Fibroblast of the aortic adventitia (primary cell): ENCODE results near the gene GPHA2. TPM values are rescaled to one million over a fixed set of nuclear protein-coding genes. Genes with fewer than 3 reads are reported as not detected.

Experiments used
- DNase-seq: peaks from one replicate; pipeline ENCODE4 v3.0.0-alpha.2; 2010; ENCODE audit warnings: low read depth
- H3K4me3 ChIP-seq: 2 replicates; pipeline ENCODE4 v1.5.1; 2011; ENCODE audit warnings: low read depth, mild to moderate bottlenecking, control low read depth, low read length, moderate library complexity
- CTCF ChIP-seq: IDR thresholded peaks from 2 replicates; pipeline ENCODE4 v1.5.1; 2011; ENCODE audit warnings: mild to moderate bottlenecking, low read length, control low read depth, inconsistent platforms; ENCODE audit not compliant: insufficient read depth
- total RNA-seq: library from RNA; depleted of rRNA; stranded (reverse); fragments of >200 nt; gene quantifications from 2 replicates; pipeline ENCODE4 v1.2.3, GENCODE V29; 2012; ENCODE audit warnings: low replicate concordance

Gene GPHA2
- total RNA-seq, 1 donor: not detected

GRCh38 chr11:64917663-64917995 is 18.1 kb downstream of the GPHA2 start:
- TF ChIP-seq CTCF: no peak
- no peak for DNase-seq
- H3K4me3 ChIP-seq: peak overlapping the region; percentile 59

GRCh38 chr11:64916775-64917662 is 18.7 kb downstream of the GPHA2 start, which contains the start of gene ATG2A:
Gene ATG2A (minus strand): TSS chr11:64917209. CDS start chr11:64917135, 74 bp downstream.
- TF ChIP-seq CTCF: no peak
- peak; percentile 100 for DNase-seq
- H3K4me3 ChIP-seq: peak within 1 kb of the TSS; percentile 99

GRCh38 chr11:64916040-64916774 is 19.5 kb downstream of the GPHA2 start:
- DNase-seq: peak; percentile 50
- H3K4me3 ChIP-seq: peak overlapping the region; percentile 99
- TF ChIP-seq CTCF: no peak

- H3K4me3 ChIP-seq: peak overlapping the region; percentile 99
- DNase-seq: no peak
- no peak for TF ChIP-seq CTCF
These were observed 20.3 kb downstream of the GPHA2 start for GRCh38 chr11:64915376-64915887.

GRCh38 chr11:64914123-64914522 is 21.6 kb downstream of the GPHA2 start:
- H3K4me3 ChIP-seq: no peak overlapping the region
- no peak for DNase-seq
- no peak for TF ChIP-seq CTCF

- H3K4me3 ChIP-seq: no peak overlapping the region
- no peak for DNase-seq
- no peak for TF ChIP-seq CTCF
These were observed 22.4 kb downstream of the GPHA2 start for GRCh38 chr11:64913171-64913727.
